OCI-LY3 (cell line): ENCODE data around the gene AQR.

Source experiments
- CTCF ChIP-seq: fragments of 200-600, 300-600 bp; sonication (generic); IDR thresholded peaks from 2 replicates; pipeline ENCODE4 v1.5.1; 2014; ENCODE audit warnings: antibody characterized with exemption, low read length, low read depth
- EZH2phosphoT487 ChIP-seq: fragments of 200-600 bp; shearing (Covaris generic); IDR thresholded peaks from 2 replicates; pipeline ENCODE4 v1.6.1; 2018; ENCODE audit warnings: antibody characterized with exemption, mixed run types, low read depth

GRCh38 chr15:34849364-34849959 lies 120.1 kb downstream of the AQR start:
- TF ChIP-seq EZH2phosphoT487 (no peak), CTCF (no peak)
